ENCODE measurements around the gene TECTA. TPM values are rescaled to one million over a fixed set of nuclear protein-coding genes. Genes with fewer than 3 reads are reported as not detected.

The TECTA gene
- polyA plus RNA-seq, 1 of the 3 experiments (the other 2 are of a cell fraction), result 0.58 TPM

GRCh38 chr11:121180183-121180582 is 79.1 kb downstream of the TECTA start:
- whole genome bisulfite sequencing (ENCODE audit: low lambda C conversion rate), result 3% methylated on average over 1 of the region's 1 CpG
- Histone ChIP-seq H2AFZ (ENCODE audit: low read depth) (no peak overlapping the region), H3K27ac (ENCODE audit: low read depth in 2 of 2, low read length in 1 of 2) (no peak overlapping the region), H3K4me2 (no peak overlapping the region), H3K9ac (no peak overlapping the region), H3K9me3 (0 out of 2 replicates have a peak, but pooled peaks cover 3% of the 10 kb centered on the region), H3K4me3 (ENCODE audit: low read depth in 2 of 2, low read length in 1 of 2) (no peak overlapping the region), H3F3A (replicated peaks; ENCODE audit: insufficient read depth) (no peaks in the 10 kb centered on the region), H3K4me1 (ENCODE audit: control insufficient read depth in 1 of 2, insufficient read depth in 2 of 2, low read depth in 1 of 2, low read length in 1 of 2) (no peaks in the 10 kb centered on the region), H3K79me2 (ENCODE audit: insufficient read depth) (no peaks in the 10 kb centered on the region), H3K36me3 (replicated peaks in 1 of 2; ENCODE audit: control insufficient read depth in 1 of 2, insufficient read depth in 2 of 2, low read length in 1 of 2) (no peaks in the 10 kb centered on the region), H3K27me3 (ENCODE audit: insufficient read depth) (no peaks in the 10 kb centered on the region), H3K9me2 (no peaks in the 10 kb centered on the region), H4K20me1 (ENCODE audit: insufficient read depth) (no peaks in the 10 kb centered on the region)
- TF ChIP-seq RFX5 (IDR thresholded peaks at IDR 0.05; ENCODE audit: low read length) (no peak), POLR2AphosphoS5 (IDR thresholded peaks at IDR 0.05; ENCODE audit: low read depth, low read length) (no peak), NRF1 (IDR thresholded peaks at IDR 0.05; ENCODE audit: low read depth, low read length) (no peak), FOXJ3 (CRISPR knock-in tag; IDR thresholded peaks at IDR 0.05) (no peak), MXI1 (IDR thresholded peaks at IDR 0.05; ENCODE audit: low read depth, low read length) (no peak), EZH2phosphoT487 (IDR thresholded peaks at IDR 0.05; ENCODE audit: borderline replicate concordance, low read depth) (no peak), YY1 (IDR thresholded peaks at IDR 0.05; ENCODE audit: low read depth) (no peak), GABPA (IDR thresholded peaks at IDR 0.05; ENCODE audit: low read depth) (no peak), GATA2 (CRISPR knock-in tag; IDR thresholded peaks at IDR 0.05) (no peak), FOXM1 (IDR thresholded peaks at IDR 0.05; ENCODE audit: low read depth) (no peak), SIN3A (IDR thresholded peaks at IDR 0.05; ENCODE audit: borderline replicate concordance, low read depth, low read length) (no peak), JUND (IDR thresholded peaks at IDR 0.05) (no peak)
- TF ChIP-seq, protein P1, sequence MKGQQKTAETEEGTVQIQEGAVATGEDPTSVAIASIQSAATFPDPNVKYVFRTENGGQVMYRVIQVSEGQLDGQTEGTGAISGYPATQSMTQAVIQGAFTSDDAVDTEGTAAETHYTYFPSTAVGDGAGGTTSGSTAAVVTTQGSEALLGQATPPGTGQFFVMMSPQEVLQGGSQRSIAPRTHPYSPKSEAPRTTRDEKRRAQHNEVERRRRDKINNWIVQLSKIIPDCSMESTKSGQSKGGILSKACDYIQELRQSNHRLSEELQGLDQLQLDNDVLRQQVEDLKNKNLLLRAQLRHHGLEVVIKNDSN (IDR thresholded peaks at IDR 0.05; ENCODE audit: borderline replicate concordance, low read depth), result no peak
- TF ChIP-seq, protein P2, sequence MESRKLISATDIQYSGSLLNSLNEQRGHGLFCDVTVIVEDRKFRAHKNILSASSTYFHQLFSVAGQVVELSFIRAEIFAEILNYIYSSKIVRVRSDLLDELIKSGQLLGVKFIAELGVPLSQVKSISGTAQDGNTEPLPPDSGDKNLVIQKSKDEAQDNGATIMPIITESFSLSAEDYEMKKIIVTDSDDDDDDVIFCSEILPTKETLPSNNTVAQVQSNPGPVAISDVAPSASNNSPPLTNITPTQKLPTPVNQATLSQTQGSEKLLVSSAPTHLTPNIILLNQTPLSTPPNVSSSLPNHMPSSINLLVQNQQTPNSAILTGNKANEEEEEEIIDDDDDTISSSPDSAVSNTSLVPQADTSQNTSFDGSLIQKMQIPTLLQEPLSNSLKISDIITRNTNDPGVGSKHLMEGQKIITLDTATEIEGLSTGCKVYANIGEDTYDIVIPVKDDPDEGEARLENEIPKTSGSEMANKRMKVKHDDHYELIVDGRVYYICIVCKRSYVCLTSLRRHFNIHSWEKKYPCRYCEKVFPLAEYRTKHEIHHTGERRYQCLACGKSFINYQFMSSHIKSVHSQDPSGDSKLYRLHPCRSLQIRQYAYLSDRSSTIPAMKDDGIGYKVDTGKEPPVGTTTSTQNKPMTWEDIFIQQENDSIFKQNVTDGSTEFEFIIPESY (IDR thresholded peaks at IDR 0.05; ENCODE audit: borderline replicate concordance, low read depth), result no peak
- CTCF ChIA-PET, result interaction anchor here (1.4 to 4.0 kb wide), 2 partner anchors 12 to 14 kb away, joined by 3 to 13 read pairs; no protein-coding TSS in a partner anchor
- POLR2A ChIA-PET, result no interaction called here
- DNase-seq, result no peak

DNA sequence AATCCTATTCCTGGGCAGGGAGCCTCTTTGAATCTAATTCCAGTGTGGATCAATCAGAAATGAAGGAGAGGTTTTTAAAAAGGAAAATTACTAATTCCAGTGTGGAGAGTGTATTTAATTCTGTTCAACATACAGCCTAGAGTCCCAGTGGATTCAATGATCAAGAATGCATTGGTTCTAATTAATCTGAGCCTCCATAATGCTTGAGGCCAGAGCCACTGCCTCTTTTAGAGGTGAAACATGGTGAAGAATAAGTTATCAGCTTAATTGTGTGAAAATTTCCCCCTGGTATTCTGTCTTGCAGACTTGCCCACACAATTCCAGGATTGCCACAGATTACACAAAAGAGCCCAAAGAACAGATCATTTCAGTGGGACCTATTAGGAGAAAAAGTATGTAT is 87.7 kb downstream of the TECTA start:
- H3K9me3 ChIP-seq, result no peaks in the 10 kb centered on the region
- H4K20me1 ChIP-seq (ENCODE audit: insufficient read depth), result no peaks in the 10 kb centered on the region
- TF ChIP-seq RFX5 (IDR thresholded peaks at IDR 0.05; ENCODE audit: low read length) (no peak), TEAD4 (IDR thresholded peaks at IDR 0.05; ENCODE audit: borderline replicate concordance, insufficient read depth) (no peak), CTCF (IDR thresholded peaks at IDR 0.05) (no peak)
- H3K27me3 ChIP-seq (ENCODE audit: insufficient read depth), result no peaks in the 10 kb centered on the region
- H3F3A ChIP-seq (replicated peaks; ENCODE audit: insufficient read depth), result no peaks in the 10 kb centered on the region
- POLR2A ChIA-PET, result no interaction called here
- H2AFZ ChIP-seq (ENCODE audit: low read depth), result no peak overlapping the region
- no peak overlapping the region for H3K4me2 ChIP-seq
- no peaks in the 10 kb centered on the region for H3K4me1 ChIP-seq (ENCODE audit: control insufficient read depth in 1 of 2, insufficient read depth in 2 of 2, low read depth in 1 of 2, low read length in 1 of 2)
- no peaks in the 10 kb centered on the region for H3K79me2 ChIP-seq (ENCODE audit: insufficient read depth)
- DNase-seq, result no peak
- no peak overlapping the region for H3K9ac ChIP-seq
- H3K4me3 ChIP-seq (ENCODE audit: low read depth in 2 of 2, low read length in 1 of 2), result no peak overlapping the region
- no peak overlapping the region for H3K27ac ChIP-seq (ENCODE audit: low read depth in 2 of 2, low read length in 1 of 2)
- H3K36me3 ChIP-seq (replicated peaks in 1 of 2; ENCODE audit: control insufficient read depth in 1 of 2, insufficient read depth in 2 of 2, low read length in 1 of 2), result no peaks in the 10 kb centered on the region
- no peaks in the 10 kb centered on the region for H3K9me2 ChIP-seq
- CTCF ChIA-PET, result interaction anchor here (1.1 kb wide), 1 partner anchor 26 kb away, joined by 3 read pairs; no protein-coding TSS in a partner anchor
